Transverse colon (tissue), 4 donors: ENCODE data around the gene ZDHHC3. TPM values are rescaled to one million over a fixed set of nuclear protein-coding genes. Genes with fewer than 3 reads are reported as not detected.

Experiments used
- DNase-seq: peaks from one replicate; pipeline ENCODE4 v3.0.0-alpha.2; 2019
- H3K27ac ChIP-seq, 4 donors: fragments of 200-600 bp; sonication (generic); 2 replicates each; pipeline ENCODE4 v1.5.1; 2016 to 2018; ENCODE audit warnings: inconsistent platforms in 4 of 4
- H3K27me3 ChIP-seq: fragments of 200-600 bp; sonication (generic); 2 replicates; pipeline ENCODE4 v1.5.1; 2017; ENCODE audit warnings: inconsistent platforms
- H3K36me3 ChIP-seq, 4 donors: fragments of 200-600 bp; sonication (generic); 2 replicates each; pipeline ENCODE4 v1.5.1; 2017 to 2019; ENCODE audit warnings: inconsistent platforms in 4 of 4
- H3K4me1 ChIP-seq, 4 donors: fragments of 200-600 bp; sonication (generic); 2 replicates each; pipeline ENCODE4 v1.5.1; 2017 to 2020; ENCODE audit warnings: inconsistent platforms in 4 of 4
- H3K4me3 ChIP-seq, 4 donors: fragments of 200-600 bp; sonication (generic); 1 replicate in 1 of 4; 2 replicates in 3 of 4; pipeline versions ENCODE4 v1.5.1 to v1.6.1; 2017 to 2019; ENCODE audit warnings: inconsistent platforms in 4 of 4
- H3K9me3 ChIP-seq, 2 donors: fragments of 200-600 bp; sonication (generic); 2 replicates each; pipeline ENCODE4 v1.5.1; 2017 to 2019; ENCODE audit warnings: inconsistent platforms in 2 of 2
- CTCF ChIP-seq, 5 experiments: fragments of 200-600 bp in 3 of 5; fragments of 450-650 bp in 2 of 5; sonication (generic) in 3 of 5; IDR thresholded peaks; 1 replicate in 2 of 5; 2 replicates in 3 of 5; pipeline ENCODE4 v1.5.1; 2016 to 2017; ENCODE audit warnings: antibody characterized with exemption in 5 of 5, inconsistent platforms in 3 of 5, mild to moderate bottlenecking in 2 of 5, moderate library complexity in 1 of 5
- EP300 ChIP-seq: sonication (generic); formaldehyde crosslinking; IDR thresholded peaks from one replicate; pipeline ENCODE4 v1.6.1; 2017; ENCODE audit warnings: antibody characterized with exemption, low read depth
- POLR2A ChIP-seq: fragments of 450-650 bp; IDR thresholded peaks from one replicate; pipeline ENCODE4 v1.6.1; 2016; ENCODE audit warnings: antibody characterized with exemption, mild to moderate bottlenecking, moderate library complexity
- POLR2AphosphoS5 ChIP-seq, 3 donors: sonication (generic); formaldehyde crosslinking; IDR thresholded peaks; one replicate each; pipeline ENCODE4 v1.6.1; 2016; ENCODE audit warnings: antibody characterized with exemption in 3 of 3
- WGBS, 2 donors: methylation state at CpG; one replicate each; pipeline ENCODE4 v1.1.5; 2018; ENCODE audit warnings: low coverage in 1 of 2; 5-methylcytosine and 5-hydroxymethylcytosine counted together
- in situ Hi-C, 4 donors: fragments of 200-750 bp; cut with MboI; loops; one replicate each; pipeline versions ENCODE4 v1.15.0 to v1.15.1; 2017; ENCODE audit warnings: low sequenced_read_pairs in 3 of 4, low pct_ligation_motif_present in 1 of 4, low pct_unique_long_range_greater_than_20kb in 1 of 4
- intact Hi-C: fragments of 100-400 bp; cut with DNase I; formaldehyde crosslinking; loops from one replicate; pipeline ENCODE4 v1.15.1; 2023; ENCODE audit warnings: low total_unique reads
- total RNA-seq, 4 donors: library from RNA; depleted of rRNA; stranded (reverse); fragments of >200 nt; gene quantifications; one replicate each; pipeline ENCODE4 v1.1.0, GENCODE V29; 2016

Gene ZDHHC3
- total RNA-seq, 4 donors from 2014 or later = 142 to 258 (median 170) TPM

GRCh38 chr3:44918087-44918486 is 57.9 kb downstream of the ZDHHC3 start:
- no peak overlapping the region for H3K27ac ChIP-seq
- no peak overlapping the region for H3K4me3 ChIP-seq
- TF ChIP-seq POLR2A = no peak
- 94% methylated on average over 12 of the region's 12 CpGs; no CpG with 5 or more reads in 1 of the 2 donors for WGBS, 2 donors
- no peaks in the 10 kb centered on the region for H3K9me3 ChIP-seq
- intact Hi-C loops = loop anchor here (10.0 kb wide), 1 partner anchor 383 kb away; no protein-coding TSS in a partner anchor
- H3K4me1 ChIP-seq = no peaks in the 10 kb centered on the region
- no peak for DNase-seq
- in situ Hi-C loops = loop anchor here in 3 of 4 donors (10.0 to 25.0 kb wide), 2 partner anchors 381 to 383 kb away; no protein-coding TSS in a partner anchor
- H3K27me3 ChIP-seq = no peaks in the 10 kb centered on the region
- peaks cover 0 to 14% (median 2%) of the 10 kb centered on the region in 4 donors for H3K36me3 ChIP-seq

GRCh38 chr3:44915702-44916438 is 60.1 kb downstream of the ZDHHC3 start:
- WGBS, 2 donors = 82% methylated on average over 8 of the region's 8 CpGs; no CpG with 5 or more reads in 1 of the 2 donors
- Histone ChIP-seq H3K27me3 (no peaks in the 10 kb centered on the region), H3K9me3 (no peaks in the 10 kb centered on the region), H3K4me1 (no peaks in the 10 kb centered on the region), H3K36me3 (peaks cover 0 to 5% (median 2%) of the 10 kb centered on the region in 4 donors), H3K27ac (no peak overlapping the region), H3K4me3 (no peak overlapping the region)
- DNase-seq = no peak
- intact Hi-C loops (loop anchor here (10.0 kb wide), 1 partner anchor 381 kb away; no protein-coding TSS in a partner anchor), in situ Hi-C loops (loop anchor here in 3 of 4 donors (10.0 to 25.0 kb wide), 2 partner anchors 379 to 381 kb away; no protein-coding TSS in a partner anchor)
- TF ChIP-seq CTCF (IDR thresholded peaks at IDR 0.05) (no peak), EP300 (no peak), POLR2A (no peak), POLR2AphosphoS5 (IDR thresholded peaks at IDR 0.05) (no peak)

- no peaks in the 10 kb centered on the region for H3K9me3 ChIP-seq
- TF ChIP-seq EP300 = no peak
- TF ChIP-seq CTCF (IDR thresholded peaks at IDR 0.05) = peak in 2 of 5 experiments; percentile 17 to 24
- in situ Hi-C loops = loop anchor here in 3 of 4 donors (10.0 to 25.0 kb wide), 2 partner anchors 378 to 380 kb away; no protein-coding TSS in a partner anchor
- 59% methylated on average over 4 of the region's 4 CpGs; no CpG with 5 or more reads in 1 of the 2 donors for WGBS, 2 donors
- H3K36me3 ChIP-seq = peaks cover 0 to 5% (median 2%) of the 10 kb centered on the region in 4 donors
- intact Hi-C loops = loop anchor here (10.0 kb wide), 1 partner anchor 380 kb away; no protein-coding TSS in a partner anchor
- no peaks in the 10 kb centered on the region for H3K27me3 ChIP-seq
- no peak overlapping the region for H3K4me3 ChIP-seq
- no peaks in the 10 kb centered on the region for H3K4me1 ChIP-seq
- no peak for DNase-seq
- no peak overlapping the region for H3K27ac ChIP-seq
Measured at GRCh38 chr3:44914936-44915335, 61.0 kb downstream of the ZDHHC3 start.

- in situ Hi-C loops (loop anchor here in 3 of 4 donors (10.0 to 25.0 kb wide), 2 partner anchors 377 to 379 kb away; no protein-coding TSS in a partner anchor), intact Hi-C loops (loop anchor here (10.0 kb wide), 1 partner anchor 379 kb away; no protein-coding TSS in a partner anchor)
- peak; percentile 72 for DNase-seq
- TF ChIP-seq EP300 (no peak), CTCF (IDR thresholded peaks at IDR 0.05) (peak; percentile 71 to 80 (median 72)), POLR2AphosphoS5 (IDR thresholded peaks at IDR 0.05) (no peak), POLR2A (no peak)
- Histone ChIP-seq H3K9me3 (no peaks in the 10 kb centered on the region), H3K4me1 (no peaks in the 10 kb centered on the region), H3K27me3 (peaks cover 7% of the 10 kb centered on the region), H3K4me3 (no peak overlapping the region), H3K36me3 (peaks cover 0 to 5% (median 2%) of the 10 kb centered on the region in 4 donors), H3K27ac (no peak overlapping the region)
- 15 to 25% methylated on average over 3 to 4 of the region's 4 CpGs for WGBS, 2 donors
Measured at GRCh38 chr3:44913868-44914468, 62.0 kb downstream of the ZDHHC3 start.
